Gastroesophageal sphincter (tissue), 4 donors: Measurements from ENCODE around the gene OR10J5. TPM values are rescaled to one million over a fixed set of nuclear protein-coding genes. Genes with fewer than 3 reads are reported as not detected.
"Not testable (repeated sequence)": the region's sequence is repeated elsewhere in the genome, so short reads cannot be mapped to it uniquely, and the experiment has no call there.

Experiments
- ATAC-seq: fragments of 150-250 bp; one replicate; pipeline ENCODE4 v1.9.1; 2016; ENCODE audit warnings: mild to moderate bottlenecking, moderate library complexity
- H3K27ac ChIP-seq, 4 donors: fragments of 200-600 bp; sonication (generic) in 3 of 4; 1 replicate in 3 of 4; 2 replicates in 1 of 4; pipeline ENCODE4 v1.5.1; 2016 to 2019
- H3K27me3 ChIP-seq: fragments of 200-600 bp; sonication (generic); one replicate; pipeline ENCODE4 v1.5.1; 2019
- H3K36me3 ChIP-seq, 2 donors: fragments of 200-600 bp; sonication (generic); one replicate each; pipeline ENCODE4 v1.5.1; 2019; ENCODE audit warnings: control low read depth in 1 of 2
- H3K4me1 ChIP-seq, 3 donors: fragments of 200-600 bp; sonication (generic); 1 replicate in 2 of 3; 2 replicates in 1 of 3; pipeline ENCODE4 v1.5.1; 2016 to 2019; ENCODE audit warnings: control low read depth in 2 of 3
- H3K4me3 ChIP-seq, 2 donors: fragments of 200-600 bp; sonication (generic); one replicate each; pipeline ENCODE4 v1.5.1; 2019; ENCODE audit warnings: mild to moderate bottlenecking in 1 of 2, moderate library complexity in 1 of 2
- H3K9me3 ChIP-seq, 3 donors: fragments of 200-600 bp; sonication (generic); one replicate each; pipeline ENCODE4 v1.5.1; 2017 to 2019; ENCODE audit warnings: control low read depth in 2 of 3
- EP300 ChIP-seq: sonication (generic); formaldehyde crosslinking; IDR thresholded peaks from one replicate; pipeline ENCODE4 v1.6.1; 2017; ENCODE audit warnings: antibody characterized with exemption, mild to moderate bottlenecking
- POLR2A ChIP-seq, 2 donors: fragments of 450-650 bp; IDR thresholded peaks; one replicate each; pipeline ENCODE4 v1.6.1; 2017; ENCODE audit warnings: antibody characterized with exemption in 2 of 2, mild to moderate bottlenecking in 2 of 2, moderate library complexity in 1 of 2
- POLR2AphosphoS5 ChIP-seq: sonication (generic); formaldehyde crosslinking; IDR thresholded peaks from one replicate; pipeline ENCODE4 v1.6.1; 2017; ENCODE audit warnings: antibody characterized with exemption
- WGBS, 2 donors: methylation state at CpG; one replicate each; pipeline ENCODE4 v1.1.5; 2018; ENCODE audit warnings: low coverage in 1 of 2; 5-methylcytosine and 5-hydroxymethylcytosine counted together
- total RNA-seq, 4 donors: library from RNA; depleted of rRNA; stranded (reverse); fragments of >200 nt; gene quantifications; one replicate each; pipeline ENCODE4 v1.1.0, GENCODE V29; 2016
- TF ChIP-seq, protein P1 (sequence below), 4 experiments: fragments of 200-600 bp in 2 of 4; fragments of 450-650 bp in 2 of 4; sonication (generic) in 1 of 4; IDR thresholded peaks; one replicate each; pipeline ENCODE4 v1.5.1; 2017 to 2019; ENCODE audit warnings: antibody characterized with exemption in 4 of 4, mild to moderate bottlenecking in 2 of 4, moderate library complexity in 2 of 4

OR10J5 gene
- total RNA-seq, 4 donors from 2014 or later, result not detected

DNA sequence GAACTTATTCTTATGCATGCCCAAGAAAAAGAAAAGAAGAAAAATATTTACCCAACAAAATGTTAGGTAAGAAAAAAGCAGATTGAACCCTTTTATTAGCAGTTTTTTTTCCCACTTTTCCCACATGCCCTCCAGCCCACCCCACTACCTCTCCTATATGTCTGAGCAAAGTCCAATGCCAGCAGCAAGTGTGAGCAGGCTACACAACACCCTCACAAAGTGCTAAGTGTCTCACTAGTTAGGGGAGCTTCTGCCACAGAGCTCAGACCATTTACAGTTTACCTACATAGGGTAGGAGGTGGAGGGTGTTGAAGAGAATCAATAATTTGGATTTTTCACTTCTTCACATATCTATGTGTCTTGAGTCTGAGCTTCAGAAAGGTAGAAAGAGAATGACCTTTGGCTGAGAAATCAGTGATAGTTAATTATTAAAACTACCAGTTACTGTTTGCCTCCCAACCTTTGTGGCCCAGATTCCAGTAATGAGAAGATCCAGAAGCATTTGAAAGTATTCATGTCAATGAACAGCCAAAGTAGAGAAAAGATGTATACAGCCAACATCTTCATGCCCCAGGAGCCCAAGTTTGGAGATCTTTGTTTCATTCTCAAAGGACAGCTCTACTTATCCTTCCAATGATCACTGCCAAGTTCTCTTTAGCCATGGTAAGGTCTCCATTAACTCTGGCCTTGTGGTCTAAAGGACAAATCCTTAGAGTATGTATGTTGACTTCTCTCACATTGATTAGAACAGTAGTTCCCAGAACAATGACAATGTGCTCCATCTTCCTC lies 26.2 kb downstream of the OR10J5 start:
- Histone ChIP-seq H3K36me3 (no peaks in the 10 kb centered on the region), H3K27me3 (no peaks in the 10 kb centered on the region), H3K9me3 (peaks cover 0 to 18% (median 0%) of the 10 kb centered on the region in 3 donors), H3K4me3 (no peak overlapping the region), H3K4me1 (no peaks in the 10 kb centered on the region), H3K27ac (no peak overlapping the region)
- TF ChIP-seq EP300 (no peak), POLR2A (IDR thresholded peaks at IDR 0.05) (no peak), POLR2AphosphoS5 (no peak)
- TF ChIP-seq, protein P1, sequence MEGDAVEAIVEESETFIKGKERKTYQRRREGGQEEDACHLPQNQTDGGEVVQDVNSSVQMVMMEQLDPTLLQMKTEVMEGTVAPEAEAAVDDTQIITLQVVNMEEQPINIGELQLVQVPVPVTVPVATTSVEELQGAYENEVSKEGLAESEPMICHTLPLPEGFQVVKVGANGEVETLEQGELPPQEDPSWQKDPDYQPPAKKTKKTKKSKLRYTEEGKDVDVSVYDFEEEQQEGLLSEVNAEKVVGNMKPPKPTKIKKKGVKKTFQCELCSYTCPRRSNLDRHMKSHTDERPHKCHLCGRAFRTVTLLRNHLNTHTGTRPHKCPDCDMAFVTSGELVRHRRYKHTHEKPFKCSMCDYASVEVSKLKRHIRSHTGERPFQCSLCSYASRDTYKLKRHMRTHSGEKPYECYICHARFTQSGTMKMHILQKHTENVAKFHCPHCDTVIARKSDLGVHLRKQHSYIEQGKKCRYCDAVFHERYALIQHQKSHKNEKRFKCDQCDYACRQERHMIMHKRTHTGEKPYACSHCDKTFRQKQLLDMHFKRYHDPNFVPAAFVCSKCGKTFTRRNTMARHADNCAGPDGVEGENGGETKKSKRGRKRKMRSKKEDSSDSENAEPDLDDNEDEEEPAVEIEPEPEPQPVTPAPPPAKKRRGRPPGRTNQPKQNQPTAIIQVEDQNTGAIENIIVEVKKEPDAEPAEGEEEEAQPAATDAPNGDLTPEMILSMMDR (IDR thresholded peaks at IDR 0.05), result no peak
- no peak for ATAC-seq

DNA sequence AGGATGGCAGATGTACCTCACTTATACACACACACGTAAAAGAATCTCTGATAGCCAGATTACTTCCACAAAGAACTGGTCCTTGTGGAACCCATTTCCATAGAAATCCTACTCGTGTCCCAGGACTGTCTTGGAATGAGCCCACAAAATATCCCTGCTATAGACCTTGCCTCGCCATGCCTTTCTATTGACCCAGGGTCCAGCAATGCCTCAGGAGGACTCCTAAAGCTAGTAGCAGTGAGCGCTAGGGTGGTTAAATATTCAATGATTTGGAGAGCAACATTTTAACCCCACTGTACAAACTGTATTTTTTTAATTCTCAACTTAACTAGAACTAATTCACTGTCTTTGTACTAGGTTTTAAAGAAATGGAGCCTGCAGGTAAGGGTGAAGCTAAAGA lies 26.9 kb downstream of the OR10J5 start:
- 50 to 66% methylated on average over 4 of the region's 4 CpGs for WGBS, 2 donors
- TF ChIP-seq POLR2A (IDR thresholded peaks at IDR 0.05), result no peak
- no peak for TF ChIP-seq POLR2AphosphoS5
- no peak for TF ChIP-seq EP300
- TF ChIP-seq, protein P1 (IDR thresholded peaks at IDR 0.05), result no peak
- Histone ChIP-seq H3K27me3 (no peaks in the 10 kb centered on the region), H3K27ac (no peak overlapping the region), H3K9me3 (peaks cover 0 to 18% (median 0%) of the 10 kb centered on the region in 3 donors), H3K4me3 (no peak overlapping the region), H3K4me1 (no peaks in the 10 kb centered on the region), H3K36me3 (no peaks in the 10 kb centered on the region)
- ATAC-seq, result no peak

DNA sequence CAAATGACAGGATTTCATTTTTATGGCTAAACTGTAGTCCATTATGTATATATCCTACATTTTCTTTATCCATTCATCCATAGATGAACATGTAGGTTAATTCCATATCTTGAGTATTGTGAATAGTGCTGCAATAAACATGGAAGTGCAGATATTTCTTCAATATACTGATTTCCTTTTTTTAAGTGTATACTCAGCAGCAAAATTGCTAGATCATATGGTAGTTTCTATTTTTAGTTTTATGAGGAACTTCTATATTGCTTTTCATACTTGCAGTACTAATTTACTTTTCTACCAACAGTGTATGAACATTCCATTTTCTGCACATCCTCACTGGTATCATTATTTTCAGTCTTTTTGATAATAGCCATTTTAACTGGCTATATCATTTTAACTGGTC lies 30.1 kb downstream of the OR10J5 start:
- Histone ChIP-seq H3K27me3 (no peaks in the 10 kb centered on the region), H3K4me1 (no peaks in the 10 kb centered on the region), H3K36me3 (no peaks in the 10 kb centered on the region), H3K4me3 (no peak overlapping the region), H3K27ac (no peak overlapping the region), H3K9me3 (peaks cover 0 to 20% (median 0%) of the 10 kb centered on the region in 3 donors)
- no peak for TF ChIP-seq EP300
- TF ChIP-seq POLR2A (IDR thresholded peaks at IDR 0.05), result no peak
- no peak for ATAC-seq

DNA sequence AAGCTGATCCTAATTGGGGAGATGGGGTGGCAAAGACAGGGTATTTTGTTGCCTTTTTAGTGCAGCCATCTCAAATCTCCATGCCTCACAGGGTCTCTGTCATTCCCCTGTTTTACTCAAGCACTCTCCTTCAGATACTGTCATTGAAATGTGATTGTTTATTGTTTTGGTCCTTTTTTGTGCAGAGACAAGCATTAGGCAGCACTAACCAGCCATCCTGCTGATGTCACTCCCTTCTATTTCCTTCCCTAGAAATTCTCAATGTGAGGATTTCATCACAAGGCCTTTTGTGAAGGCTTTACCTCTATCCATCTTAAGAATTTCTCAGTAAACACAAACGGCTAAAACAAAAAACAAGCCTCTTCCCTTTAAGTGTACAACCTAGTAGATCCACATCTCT lies 34.7 kb downstream of the OR10J5 start:
- no peaks in the 10 kb centered on the region for H3K27me3 ChIP-seq
- H3K4me1 ChIP-seq, result no peaks in the 10 kb centered on the region
- H3K9me3 ChIP-seq, result peaks cover 0 to 37% (median 0%) of the 10 kb centered on the region in 3 donors
- no peak for ATAC-seq
- no peak overlapping the region for H3K4me3 ChIP-seq
- H3K36me3 ChIP-seq, result no peaks in the 10 kb centered on the region
- no peak overlapping the region for H3K27ac ChIP-seq
- no peak for TF ChIP-seq POLR2A (IDR thresholded peaks at IDR 0.05)
- TF ChIP-seq POLR2AphosphoS5, result no peak
- TF ChIP-seq, protein P1 (IDR thresholded peaks at IDR 0.05), result no peak
- 60 to 75% methylated on average over 1 of the region's 1 CpG for WGBS, 2 donors

DNA sequence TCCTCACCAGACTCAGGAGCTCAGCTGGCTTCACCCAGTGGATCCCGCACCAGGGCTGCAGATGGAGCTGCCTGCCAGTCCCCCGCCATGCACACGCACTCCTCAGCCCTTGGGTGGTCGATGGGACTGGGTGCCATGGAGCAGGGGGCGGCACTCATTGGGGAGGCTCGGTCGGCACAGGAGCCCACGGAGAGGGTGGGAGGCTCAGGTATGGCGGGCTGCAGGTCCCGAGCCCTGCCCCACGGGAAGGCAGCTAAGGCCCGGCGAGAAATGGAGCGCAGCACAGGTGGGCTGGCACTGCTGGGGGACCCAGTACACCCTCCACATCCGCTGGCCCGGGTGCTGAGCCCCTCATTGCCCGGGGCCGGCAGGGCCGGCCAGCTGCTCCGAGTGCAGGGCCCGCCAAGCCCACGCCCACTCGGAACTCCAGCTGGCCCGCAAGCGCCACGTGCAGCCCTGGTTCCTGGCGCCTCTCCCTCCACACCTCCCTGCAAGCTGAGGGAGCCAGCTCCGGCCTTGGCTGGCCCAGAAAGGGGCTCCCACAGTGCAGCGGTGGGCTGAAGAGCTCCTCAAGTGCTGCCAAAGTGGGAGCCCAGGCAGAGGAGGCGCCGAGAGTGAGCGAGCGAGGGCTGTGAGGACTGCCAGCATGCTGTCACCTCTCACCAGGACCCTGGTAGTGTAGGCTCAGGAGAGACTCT lies 41.1 kb downstream of the OR10J5 start:
- H3K4me3 ChIP-seq, ATAC-seq: not testable (repeated sequence)

DNA sequence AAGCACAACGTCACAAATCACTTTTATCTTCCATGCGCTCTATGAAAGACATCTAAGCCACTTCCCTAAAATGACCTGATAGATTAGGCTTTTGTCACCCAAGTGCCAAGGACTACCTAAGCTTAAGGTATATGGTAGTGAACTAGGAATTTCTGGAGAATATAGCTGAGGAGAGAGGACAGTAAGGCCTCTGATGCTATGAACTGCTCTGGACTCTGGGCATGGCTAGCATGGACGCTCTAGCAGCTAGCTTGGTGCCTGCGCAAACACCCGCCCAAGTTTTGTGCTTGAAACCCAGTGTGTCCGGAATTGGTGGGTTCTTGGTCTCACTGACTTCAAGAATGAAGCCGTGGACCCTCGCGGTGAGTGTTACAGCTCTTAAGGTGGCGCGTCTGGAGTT lies 42.5 kb downstream of the OR10J5 start:
- Histone ChIP-seq H3K36me3 (no peaks in the 10 kb centered on the region), H3K9me3 (peaks cover 0 to 11% (median 0%) of the 10 kb centered on the region in 3 donors), H3K27me3 (no peaks in the 10 kb centered on the region), H3K27ac (no peak overlapping the region), H3K4me3 (no peak overlapping the region), H3K4me1 (no peaks in the 10 kb centered on the region)
- WGBS, 2 donors, result 76 to 89% methylated on average over 3 to 8 of the region's 11 CpGs
- ATAC-seq, result no peak
- TF ChIP-seq POLR2AphosphoS5, result no peak
- no peak for TF ChIP-seq POLR2A (IDR thresholded peaks at IDR 0.05)
- TF ChIP-seq, protein P1 (IDR thresholded peaks at IDR 0.05), result no peak
- no peak for TF ChIP-seq EP300

More for the DNA sequence above, 41.1 kb downstream of the OR10J5 start:
- not testable (repeated sequence) for H3K27me3 ChIP-seq, H3K27ac ChIP-seq, H3K36me3 ChIP-seq, H3K4me1 ChIP-seq
- no CpG with 5 or more reads among the region's 33 CpGs for WGBS, 2 donors
- H3K9me3 ChIP-seq, result peaks cover 0 to 20% (median 0%) of the 10 kb centered on the region in 3 donors
